Activated T-cell treated with anti-CD3 and anti-CD28 coated beads, Interleukin-2, amount 50 U/mL, for 24 hours (primary cell): ENCODE measurements around the gene PERCC1.
"Not testable (repeated sequence)": the region's sequence is repeated elsewhere in the genome, so short reads cannot be mapped to it uniquely, and the experiment has no call there.

Source experiments
- DNase-seq: peaks from one replicate; pipeline ENCODE4 v3.0.0-alpha.2; 2020
- H3K27ac Mint-ChIP-seq: 2 replicates; pipeline ENCODE4 v1.8.0; 2020; ENCODE audit warnings: mild to moderate bottlenecking, mixed read lengths
- H3K27me3 Mint-ChIP-seq: 2 replicates; pipeline ENCODE4 v1.8.0; 2020; ENCODE audit warnings: mixed read lengths
- H3K36me3 Mint-ChIP-seq: 2 replicates; pipeline ENCODE4 v1.8.0; 2020; ENCODE audit warnings: low read depth, mixed read lengths
- H3K4me1 Mint-ChIP-seq: 2 replicates; pipeline ENCODE4 v1.8.0; 2020; ENCODE audit warnings: low read depth, mixed read lengths
- H3K4me3 Mint-ChIP-seq: 2 replicates; pipeline ENCODE4 v1.8.0; 2020; ENCODE audit warnings: mild to moderate bottlenecking, moderate library complexity, mixed read lengths
- H3K9me3 Mint-ChIP-seq: 2 replicates; pipeline ENCODE4 v1.8.0; 2020; ENCODE audit warnings: mixed read lengths

PERCC1 gene

DNA sequence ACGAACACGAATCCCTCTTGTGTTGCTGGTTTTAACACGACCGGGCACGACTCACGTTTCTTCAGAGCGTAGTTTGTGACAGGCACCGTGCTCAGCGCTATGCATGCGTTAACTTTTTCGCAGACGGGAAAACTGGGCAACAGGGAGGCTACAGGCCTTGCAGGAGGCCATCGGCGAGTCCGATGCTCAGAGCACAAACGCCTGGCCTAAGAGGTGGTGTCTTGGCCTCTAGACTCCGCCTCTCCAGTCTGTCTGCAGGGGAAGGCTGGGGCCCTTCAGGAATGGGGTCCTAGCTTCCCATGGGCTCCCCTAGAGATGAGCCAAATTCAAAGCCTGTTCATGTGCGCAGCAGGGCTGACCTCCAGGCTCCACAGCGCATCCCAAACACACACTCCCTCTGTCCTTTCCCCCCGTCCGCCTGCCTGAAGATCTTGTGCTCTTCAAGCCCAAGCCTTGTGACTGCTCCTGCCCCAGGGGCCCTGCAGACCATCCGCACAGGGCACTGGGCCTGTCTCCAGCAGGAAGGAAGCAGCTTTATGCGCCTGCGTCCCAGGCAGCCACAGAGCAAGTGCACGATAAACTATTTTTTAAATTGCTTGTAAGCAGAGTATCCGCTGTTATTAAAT is 40.8 kb downstream of the PERCC1 start:
- Mint-ChIP-seq H3K27ac (peak overlapping the region; percentile 4), H3K4me3 (no peak overlapping the region), H3K27me3 (no peaks in the 10 kb centered on the region), H3K4me1 (peaks cover 42% of the 10 kb centered on the region), H3K36me3 (peaks cover 2% of the 10 kb centered on the region), H3K9me3 (no peaks in the 10 kb centered on the region)
- no peak for DNase-seq

DNA sequence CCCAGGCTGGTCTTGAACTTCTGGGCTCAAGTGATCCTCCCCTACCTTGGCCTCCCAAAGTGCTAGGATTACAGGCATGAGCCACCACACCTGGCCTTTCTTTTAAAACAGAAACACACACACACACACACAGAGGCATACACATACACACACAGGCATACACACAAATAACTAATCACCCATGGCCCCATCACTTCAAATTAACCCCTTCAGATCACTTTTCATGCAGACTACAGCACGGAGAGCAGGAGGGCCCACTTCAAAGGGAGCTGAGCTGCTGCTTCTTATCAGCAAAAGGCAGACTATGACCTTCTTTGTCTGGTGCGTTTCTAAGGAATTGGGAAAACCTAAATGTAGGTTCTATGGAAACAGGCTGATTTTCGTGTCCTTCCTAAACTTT is 42.1 kb downstream of the PERCC1 start:
- Mint-ChIP-seq H3K4me3 (peak overlapping the region; percentile 81), H3K9me3 (no peaks in the 10 kb centered on the region), H3K36me3 (peaks cover 2% of the 10 kb centered on the region), H3K27ac (peak overlapping the region; percentile 1), H3K4me1 (peaks cover 42% of the 10 kb centered on the region), H3K27me3 (no peaks in the 10 kb centered on the region)
- no peak for DNase-seq

DNA sequence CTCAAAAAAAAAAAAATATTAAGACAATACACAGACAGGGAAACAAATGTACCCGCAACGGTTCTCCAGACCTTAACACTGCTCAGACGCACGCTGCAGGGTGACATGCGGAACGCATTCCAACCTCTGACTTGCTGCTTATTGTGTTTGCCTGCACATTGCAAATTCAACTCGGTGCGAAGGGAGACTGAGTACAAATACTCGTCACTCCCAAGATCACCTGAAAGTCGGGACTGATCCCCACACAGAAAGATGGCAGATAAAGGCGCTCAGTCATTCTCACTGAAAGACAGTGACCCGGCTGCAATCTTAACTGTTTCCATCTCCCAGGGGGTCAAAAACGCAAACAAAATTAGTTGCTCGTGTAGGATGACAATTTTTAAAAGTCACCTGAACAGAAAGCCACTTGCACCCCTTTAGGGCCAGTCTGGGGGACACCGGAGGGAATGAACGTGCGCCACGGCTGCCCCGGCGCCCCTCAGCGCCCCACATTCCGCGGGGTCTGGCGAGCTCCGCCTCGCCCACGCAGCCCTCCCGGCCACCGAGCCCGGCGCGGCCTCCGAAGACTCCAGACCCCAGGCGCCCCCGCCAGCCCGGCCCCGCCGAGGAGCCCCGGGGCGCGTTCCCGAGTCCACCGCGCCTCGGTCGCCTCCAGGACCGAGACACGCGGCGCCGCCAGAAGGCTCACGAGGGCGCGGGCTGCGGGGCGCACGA is 43.4 kb downstream of the PERCC1 start:
- peaks cover 42% of the 10 kb centered on the region for H3K4me1 Mint-ChIP-seq
- no peaks in the 10 kb centered on the region for H3K9me3 Mint-ChIP-seq
- peak overlapping the region; percentile 78 for H3K27ac Mint-ChIP-seq
- DNase-seq = no peak
- H3K4me3 Mint-ChIP-seq = peak overlapping the region; percentile 81
- peaks cover 2% of the 10 kb centered on the region for H3K36me3 Mint-ChIP-seq
- H3K27me3 Mint-ChIP-seq = no peaks in the 10 kb centered on the region

DNA sequence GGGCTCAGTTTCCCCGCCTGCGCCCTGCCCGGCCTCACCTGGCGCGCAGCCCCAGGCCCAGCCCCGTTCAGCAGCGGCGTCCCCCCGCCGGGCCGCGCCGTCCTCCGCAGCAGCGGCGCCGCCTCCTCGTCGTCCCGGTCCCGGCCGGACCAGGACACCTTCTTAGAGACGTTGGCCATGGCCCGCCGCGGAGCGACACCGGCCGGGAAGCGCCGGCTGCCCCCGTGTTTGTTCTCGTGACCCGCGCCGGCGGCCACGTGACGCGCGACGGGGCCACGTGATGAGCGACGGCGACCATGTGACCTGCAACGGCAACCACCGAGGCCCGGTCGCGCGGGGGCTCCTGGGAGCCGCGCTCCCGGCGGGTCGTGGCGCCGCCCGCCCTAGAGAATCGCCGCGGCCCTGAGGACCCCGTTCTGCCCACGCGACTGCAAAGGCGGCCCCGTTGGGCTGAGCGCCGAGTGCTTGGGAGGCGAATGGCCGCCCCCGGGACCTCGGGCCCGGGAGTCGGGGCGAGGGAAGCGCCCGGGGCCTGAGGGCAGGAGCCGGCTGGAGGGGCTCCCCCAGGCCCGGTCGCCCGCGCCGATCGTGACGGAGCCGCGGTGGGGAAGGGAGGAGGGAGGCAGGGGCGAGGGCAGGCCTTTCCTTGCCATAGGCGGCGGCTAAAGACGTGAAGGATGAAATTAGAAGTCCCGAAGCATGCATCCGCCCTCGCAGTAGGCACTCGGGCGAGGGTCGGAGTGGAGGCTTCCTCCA is 44.1 kb downstream of the PERCC1 start, which contains the start of gene CLCN7:
TSS of gene CLCN7 (minus strand) at position 233 of the 756 bp plus-strand sequence. CDS start at position 179, 54 bp downstream.
- peak; percentile 91 for DNase-seq
- peaks cover 2% of the 10 kb centered on the region for H3K36me3 Mint-ChIP-seq
- no peaks in the 10 kb centered on the region for H3K9me3 Mint-ChIP-seq
- H3K27ac Mint-ChIP-seq = peak within 1 kb of the TSS; percentile 94
- H3K27me3 Mint-ChIP-seq = no peaks in the 10 kb centered on the region
- H3K4me3 Mint-ChIP-seq = peak within 1 kb of the TSS; percentile 87
- H3K4me1 Mint-ChIP-seq = peaks cover 37% of the 10 kb centered on the region

DNA sequence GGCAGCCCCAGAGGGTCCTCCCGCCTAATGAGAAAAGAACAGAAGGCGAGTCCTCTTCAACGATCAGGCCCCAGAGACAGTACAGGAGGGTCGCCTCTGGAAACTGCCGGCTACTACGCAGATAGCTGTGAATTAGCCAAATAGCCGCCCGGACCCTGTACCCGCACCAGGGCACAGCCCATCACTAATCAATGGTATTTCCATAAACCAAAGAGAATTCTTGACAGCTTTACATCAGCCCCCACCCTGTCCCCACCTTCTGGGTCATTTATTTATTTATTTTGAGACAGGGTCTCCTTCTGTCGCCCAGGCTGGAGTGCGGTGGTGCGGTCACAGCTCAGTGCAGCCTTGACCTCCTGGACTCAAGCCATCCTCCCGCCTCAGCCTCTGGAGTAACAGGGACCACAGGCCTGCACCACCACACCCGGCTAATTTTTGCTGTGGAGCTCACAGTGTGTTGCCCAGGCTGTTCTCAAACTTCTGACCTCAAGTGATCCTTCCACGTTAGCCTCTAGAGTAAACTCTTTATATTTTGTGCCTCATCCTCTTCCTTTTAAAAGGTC is 44.8 kb downstream of the PERCC1 start:
- peak overlapping the region; percentile 94 for H3K27ac Mint-ChIP-seq
- H3K27me3 Mint-ChIP-seq = no peaks in the 10 kb centered on the region
- peaks cover 2% of the 10 kb centered on the region for H3K36me3 Mint-ChIP-seq
- no peaks in the 10 kb centered on the region for H3K9me3 Mint-ChIP-seq
- peaks cover 34% of the 10 kb centered on the region for H3K4me1 Mint-ChIP-seq
- H3K4me3 Mint-ChIP-seq = peak overlapping the region; percentile 87
- DNase-seq = no peak

DNA sequence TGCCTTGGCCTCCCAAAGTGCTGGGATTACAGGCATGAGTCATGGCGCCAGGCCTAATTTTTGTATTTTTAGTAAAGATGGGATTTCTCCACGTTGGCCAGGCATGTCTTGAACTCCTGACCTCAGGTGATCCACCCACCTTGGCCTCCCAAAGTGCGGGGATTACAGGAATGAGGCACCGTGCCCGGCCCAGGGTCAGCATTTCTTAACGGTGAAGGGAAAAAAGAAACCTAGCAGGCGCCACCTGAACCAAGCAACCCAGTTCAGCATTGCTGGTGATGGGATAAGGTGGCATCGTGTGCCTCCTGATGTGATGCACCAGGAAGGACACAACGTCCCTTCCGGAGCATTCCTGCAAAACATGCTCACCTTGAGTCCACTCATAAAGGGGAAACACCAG is 46.2 kb downstream of the PERCC1 start:
- Mint-ChIP-seq H3K9me3 (no peaks in the 10 kb centered on the region), H3K36me3 (peaks cover 2% of the 10 kb centered on the region), H3K27ac (no peak overlapping the region), H3K4me3 (no peak overlapping the region), H3K4me1 (peaks cover 21% of the 10 kb centered on the region), H3K27me3 (no peaks in the 10 kb centered on the region)
- no peak for DNase-seq

DNA sequence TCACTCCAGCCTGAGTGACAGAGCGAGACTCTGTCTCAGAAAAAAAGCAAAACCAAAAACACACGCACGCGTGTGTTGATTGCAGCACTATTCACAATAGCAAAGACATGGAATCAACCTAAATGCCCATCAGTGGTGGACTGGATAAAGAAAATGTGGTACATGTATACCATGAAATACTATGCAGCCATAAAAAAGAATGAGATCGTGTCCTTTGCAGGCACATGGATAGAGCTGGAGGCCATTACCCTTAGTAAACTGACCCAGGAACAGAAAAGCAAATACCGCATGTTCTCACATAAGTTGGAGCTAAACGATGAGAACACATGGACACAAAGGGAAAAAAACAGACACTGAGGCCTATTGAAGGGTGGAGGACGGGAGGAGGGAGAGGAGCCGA is 48.1 kb downstream of the PERCC1 start:
- Mint-ChIP-seq H3K27ac (peak overlapping the region; percentile 44), H3K4me1 (peaks cover 10% of the 10 kb centered on the region)
- DNase-seq, H3K9me3 Mint-ChIP-seq, H3K36me3 Mint-ChIP-seq, H3K27me3 Mint-ChIP-seq, H3K4me3 Mint-ChIP-seq: not testable (repeated sequence)

DNA sequence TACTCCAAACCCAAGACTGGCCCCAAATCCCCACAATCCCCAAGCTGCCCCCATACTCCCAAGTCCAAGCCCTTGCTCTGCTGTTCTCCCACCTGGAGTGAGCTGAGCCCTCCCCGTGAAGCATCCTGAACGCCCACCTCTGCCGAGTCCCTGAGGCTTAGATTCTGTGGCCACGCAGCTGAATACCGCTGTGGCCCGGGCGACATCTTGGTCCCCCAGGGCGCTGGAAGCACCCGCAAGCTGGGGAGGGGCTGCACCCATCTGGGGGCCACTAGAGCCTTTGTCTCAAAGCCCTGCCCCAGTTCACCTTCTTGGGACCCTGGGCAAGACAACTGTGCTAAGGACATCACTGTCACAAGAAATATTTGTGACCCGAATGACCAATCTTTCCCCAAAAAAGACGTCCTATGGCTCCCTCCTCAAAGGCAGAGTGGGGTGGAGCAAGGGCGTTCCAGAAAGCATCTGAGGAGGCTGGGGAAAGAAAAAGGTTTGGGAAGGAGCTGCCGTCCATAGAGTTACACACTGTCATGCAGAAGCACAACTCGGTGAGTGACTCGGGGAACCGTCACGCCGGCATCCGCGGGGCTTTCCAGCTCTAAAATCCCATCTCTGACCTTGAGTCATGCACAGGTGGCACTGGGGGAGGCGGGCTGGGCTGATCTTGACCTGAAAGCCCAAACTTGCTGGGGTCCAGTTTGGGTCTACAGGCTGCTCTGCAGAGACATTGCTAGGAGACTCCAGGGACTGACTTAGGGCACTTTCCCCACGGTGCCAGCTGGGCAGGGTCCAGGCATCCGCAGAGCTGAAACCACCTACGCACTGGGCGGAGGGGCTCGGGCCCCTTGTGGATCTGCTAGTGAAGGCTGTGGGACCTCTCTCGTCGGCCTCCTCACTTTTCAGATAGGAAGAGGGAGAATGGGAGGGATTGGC is 51.3 kb downstream of the PERCC1 start:
- no peak for DNase-seq
- no peaks in the 10 kb centered on the region for H3K4me1 Mint-ChIP-seq
- no peaks in the 10 kb centered on the region for H3K36me3 Mint-ChIP-seq
- H3K27ac Mint-ChIP-seq = no peak overlapping the region
- no peak overlapping the region for H3K4me3 Mint-ChIP-seq
- H3K9me3 Mint-ChIP-seq = no peaks in the 10 kb centered on the region
- no peaks in the 10 kb centered on the region for H3K27me3 Mint-ChIP-seq
